Measurements from ENCODE around the gene PITX2. TPM values are rescaled to one million over a fixed set of nuclear protein-coding genes. Genes with fewer than 3 reads are reported as not detected.

The PITX2 gene
- polyA plus RNA-seq, 4 donors = 0.22 to 3.0 (median 2.1) TPM

- no peak for DNase-seq (ENCODE audit: low read depth in 4 of 4, low spot score in 3 of 4)
Observed at GRCh38 chr4:110624904-110625494, 2.1 kb upstream of the PITX2 start.

- no peak for DNase-seq (ENCODE audit: low read depth in 4 of 4, low spot score in 3 of 4)
Observed at GRCh38 chr4:110624398-110624780, 1.5 kb upstream of the PITX2 start.

GRCh38 chr4:110623718-110624397 is 981 bp upstream of the PITX2 start:
- no peak for DNase-seq (ENCODE audit: low read depth in 4 of 4, low spot score in 3 of 4)

- DNase-seq (ENCODE audit: low read depth in 4 of 4, low spot score in 3 of 4) = no peak
Observed at GRCh38 chr4:110621839-110622751, 782 bp downstream of the PITX2 start.

GRCh38 chr4:110621328-110621812 is 1.5 kb downstream of the PITX2 start:
- DNase-seq (ENCODE audit: low read depth in 4 of 4, low spot score in 3 of 4) = no peak

GRCh38 chr4:110620691-110621327 is 2.1 kb downstream of the PITX2 start:
- no peak for DNase-seq (ENCODE audit: low read depth in 4 of 4, low spot score in 3 of 4)

GRCh38 chr4:110620322-110620690 is 2.6 kb downstream of the PITX2 start:
- DNase-seq (ENCODE audit: low read depth in 4 of 4, low spot score in 3 of 4) = no peak

GRCh38 chr4:110619463-110620247 is 3.2 kb downstream of the PITX2 start:
- DNase-seq (ENCODE audit: low read depth in 4 of 4, low spot score in 3 of 4) = no peak

GRCh38 chr4:110618581-110619462 is 4.1 kb downstream of the PITX2 start:
- no peak for DNase-seq (ENCODE audit: low read depth in 4 of 4, low spot score in 3 of 4)

GRCh38 chr4:110617646-110618580 is 5.0 kb downstream of the PITX2 start:
- DNase-seq (ENCODE audit: low read depth in 4 of 4, low spot score in 3 of 4) = no peak

GRCh38 chr4:110617075-110617640 is 5.7 kb downstream of the PITX2 start:
- DNase-seq (ENCODE audit: low read depth in 4 of 4, low spot score in 3 of 4) = no peak

GRCh38 chr4:110616238-110617074 is 6.4 kb downstream of the PITX2 start:
- no peak for DNase-seq (ENCODE audit: low read depth in 4 of 4, low spot score in 3 of 4)

GRCh38 chr4:110615353-110616237 is 7.3 kb downstream of the PITX2 start:
- DNase-seq (ENCODE audit: low read depth in 4 of 4, low spot score in 3 of 4) = no peak

GRCh38 chr4:110614976-110615352 is 7.9 kb downstream of the PITX2 start:
- no peak for DNase-seq (ENCODE audit: low read depth in 4 of 4, low spot score in 3 of 4)

- DNase-seq (ENCODE audit: low read depth in 4 of 4, low spot score in 3 of 4) = no peak
Observed at GRCh38 chr4:110614173-110614963, 8.5 kb downstream of the PITX2 start.
